ENCODE data around the gene NRP2. TPM values are rescaled to one million over a fixed set of nuclear protein-coding genes. Genes with fewer than 3 reads are reported as not detected.

The NRP2 gene
- total RNA-seq, 2 experiments from 2014 or later, result 0.35 to 2.6 TPM

DNA sequence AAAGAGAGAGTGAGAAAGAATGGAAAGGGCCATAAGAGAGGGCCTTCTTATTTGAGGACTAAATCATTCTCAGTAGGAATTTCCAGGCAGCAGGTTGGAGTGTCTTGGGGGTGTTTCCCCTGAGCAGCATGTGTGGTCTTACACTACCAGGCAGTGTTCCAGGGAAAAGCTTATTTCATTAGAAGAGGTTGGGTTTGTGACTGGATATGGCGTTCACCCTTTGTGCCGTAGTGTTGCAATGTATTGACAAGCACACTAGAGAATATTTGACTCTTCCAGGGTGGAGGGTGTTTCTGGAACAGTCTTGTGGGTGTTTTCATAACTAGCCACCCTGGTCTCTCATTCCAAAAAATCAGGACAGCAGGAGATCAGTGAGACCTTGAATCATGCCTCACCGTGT lies 105.5 kb downstream of the NRP2 start:
- Histone ChIP-seq H3K9me3 (ENCODE audit: low read length) (no peaks in the 10 kb centered on the region), H2AFZ (ENCODE audit: low read length) (no peak overlapping the region), H3K4me3 (ENCODE audit: low read depth, low read length, poor library complexity, severe bottlenecking) (no peak overlapping the region), H3K27ac (ENCODE audit: low read depth, low read length, poor library complexity, severe bottlenecking) (no peak overlapping the region), H3K9me2 (ENCODE audit: insufficient read depth, low read length) (no peaks in the 10 kb centered on the region), H3K4me2 (ENCODE audit: low read length) (no peak overlapping the region), H3K4me1 (ENCODE audit: insufficient read depth, low read length, poor library complexity, severe bottlenecking) (no peaks in the 10 kb centered on the region), H3K36me3 (ENCODE audit: insufficient read depth, low read length) (no peaks in the 10 kb centered on the region), H3K79me2 (ENCODE audit: insufficient read depth, low read depth, low read length) (no peaks in the 10 kb centered on the region), H4K20me1 (ENCODE audit: insufficient read depth, low read length) (no peaks in the 10 kb centered on the region)
- ChIA-PET POLR2A (interaction anchor here (0.6 kb wide), 1 partner anchor 117 kb away, joined by 4 read pairs; no protein-coding TSS in a partner anchor), CTCF (ENCODE audit: unreplicated experiment) (no interaction called here)
- no peak for DNase-seq (ENCODE audit: low spot score)
- BruUV-seq (replicated peaks), result no TSS peak
- intact Hi-C loops (cut with micrococcal nuclease; ENCODE audit: unreplicated experiment), result no loop called here
- no peak for TF ChIP-seq EZH2phosphoT487 (IDR thresholded peaks at IDR 0.05; ENCODE audit: borderline replicate concordance, low read depth, low read length)
- TF ChIP-seq, protein P1, sequence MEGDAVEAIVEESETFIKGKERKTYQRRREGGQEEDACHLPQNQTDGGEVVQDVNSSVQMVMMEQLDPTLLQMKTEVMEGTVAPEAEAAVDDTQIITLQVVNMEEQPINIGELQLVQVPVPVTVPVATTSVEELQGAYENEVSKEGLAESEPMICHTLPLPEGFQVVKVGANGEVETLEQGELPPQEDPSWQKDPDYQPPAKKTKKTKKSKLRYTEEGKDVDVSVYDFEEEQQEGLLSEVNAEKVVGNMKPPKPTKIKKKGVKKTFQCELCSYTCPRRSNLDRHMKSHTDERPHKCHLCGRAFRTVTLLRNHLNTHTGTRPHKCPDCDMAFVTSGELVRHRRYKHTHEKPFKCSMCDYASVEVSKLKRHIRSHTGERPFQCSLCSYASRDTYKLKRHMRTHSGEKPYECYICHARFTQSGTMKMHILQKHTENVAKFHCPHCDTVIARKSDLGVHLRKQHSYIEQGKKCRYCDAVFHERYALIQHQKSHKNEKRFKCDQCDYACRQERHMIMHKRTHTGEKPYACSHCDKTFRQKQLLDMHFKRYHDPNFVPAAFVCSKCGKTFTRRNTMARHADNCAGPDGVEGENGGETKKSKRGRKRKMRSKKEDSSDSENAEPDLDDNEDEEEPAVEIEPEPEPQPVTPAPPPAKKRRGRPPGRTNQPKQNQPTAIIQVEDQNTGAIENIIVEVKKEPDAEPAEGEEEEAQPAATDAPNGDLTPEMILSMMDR (conservative IDR thresholded peaks at IDR 0.05; ENCODE audit: low read length), result no peak

DNA sequence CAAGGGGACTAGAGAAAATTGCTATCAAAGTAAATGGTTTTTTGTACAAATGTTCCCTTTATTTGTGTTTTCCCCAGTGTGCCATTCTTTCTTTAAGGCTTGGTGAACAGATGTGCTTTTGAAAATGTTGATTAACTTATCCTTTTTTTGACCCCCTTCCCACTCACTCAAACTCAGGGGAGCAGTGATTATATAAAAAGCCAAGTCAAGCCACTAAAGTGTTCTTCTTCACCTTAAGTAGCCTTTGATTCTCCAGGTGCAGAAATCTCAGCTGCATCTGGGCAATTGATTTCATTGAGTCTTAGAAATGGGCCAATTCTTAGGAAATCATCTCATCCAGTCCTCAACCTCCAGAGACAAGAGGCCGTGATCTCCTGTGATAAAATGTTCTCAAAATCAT lies 107.6 kb downstream of the NRP2 start:
- POLR2A ChIA-PET, result no interaction called here
- Histone ChIP-seq H4K20me1 (ENCODE audit: insufficient read depth, low read length) (no peaks in the 10 kb centered on the region), H3K4me1 (ENCODE audit: insufficient read depth, low read length, poor library complexity, severe bottlenecking) (no peaks in the 10 kb centered on the region), H3K9me2 (ENCODE audit: insufficient read depth, low read length) (no peaks in the 10 kb centered on the region), H3K4me3 (ENCODE audit: low read depth, low read length, poor library complexity, severe bottlenecking) (no peak overlapping the region), H3K9me3 (ENCODE audit: low read length) (no peaks in the 10 kb centered on the region), H3K79me2 (ENCODE audit: insufficient read depth, low read depth, low read length) (no peaks in the 10 kb centered on the region), H3K36me3 (ENCODE audit: insufficient read depth, low read length) (no peaks in the 10 kb centered on the region), H3K27ac (ENCODE audit: low read depth, low read length, poor library complexity, severe bottlenecking) (no peak overlapping the region), H3K4me2 (ENCODE audit: low read length) (no peak overlapping the region), H2AFZ (ENCODE audit: low read length) (no peak overlapping the region)
- no TSS peak for BruUV-seq (replicated peaks)
- TF ChIP-seq, protein P1 (conservative IDR thresholded peaks at IDR 0.05; ENCODE audit: low read length), result no peak
- no peak for TF ChIP-seq EZH2phosphoT487 (IDR thresholded peaks at IDR 0.05; ENCODE audit: borderline replicate concordance, low read depth, low read length)
- CTCF ChIA-PET (ENCODE audit: unreplicated experiment), result no interaction called here
- no peak for DNase-seq (ENCODE audit: low spot score)
- intact Hi-C loops (cut with micrococcal nuclease; ENCODE audit: unreplicated experiment), result no loop called here

DNA sequence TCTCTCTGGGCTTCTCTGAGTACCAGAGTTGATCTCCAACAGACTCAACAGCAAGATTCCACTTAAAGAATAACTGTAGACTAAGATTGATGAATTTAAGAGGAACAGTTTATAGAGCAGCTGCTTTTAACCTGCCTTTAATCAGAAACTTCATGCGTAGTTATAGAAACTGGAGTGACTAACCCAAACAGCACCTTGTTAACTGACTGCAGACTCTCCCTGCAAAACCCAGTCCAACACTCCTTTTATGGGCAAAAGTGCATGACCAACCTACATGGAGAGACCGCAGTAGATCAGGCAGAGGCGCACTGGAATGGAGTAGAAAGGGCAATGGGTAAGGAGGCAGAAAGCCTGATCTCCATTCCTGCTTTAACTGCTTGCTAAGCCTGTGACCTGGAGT lies 110.6 kb downstream of the NRP2 start:
- Histone ChIP-seq H3K27ac (ENCODE audit: low read depth, low read length, poor library complexity, severe bottlenecking) (no peak overlapping the region), H3K9me3 (ENCODE audit: low read length) (no peaks in the 10 kb centered on the region), H3K4me2 (ENCODE audit: low read length) (no peak overlapping the region), H2AFZ (ENCODE audit: low read length) (no peak overlapping the region), H3K79me2 (ENCODE audit: insufficient read depth, low read depth, low read length) (no peaks in the 10 kb centered on the region), H3K4me3 (ENCODE audit: low read depth, low read length, poor library complexity, severe bottlenecking) (no peak overlapping the region), H4K20me1 (ENCODE audit: insufficient read depth, low read length) (no peaks in the 10 kb centered on the region), H3K9me2 (ENCODE audit: insufficient read depth, low read length) (no peaks in the 10 kb centered on the region), H3K4me1 (ENCODE audit: insufficient read depth, low read length, poor library complexity, severe bottlenecking) (no peaks in the 10 kb centered on the region), H3K36me3 (ENCODE audit: insufficient read depth, low read length) (no peaks in the 10 kb centered on the region)
- intact Hi-C loops (cut with micrococcal nuclease; ENCODE audit: unreplicated experiment), result no loop called here
- CTCF ChIA-PET (ENCODE audit: unreplicated experiment), result no interaction called here
- DNase-seq (ENCODE audit: low spot score), result no peak
- TF ChIP-seq, protein P1 (conservative IDR thresholded peaks at IDR 0.05; ENCODE audit: low read length), result no peak
- TF ChIP-seq EZH2phosphoT487 (IDR thresholded peaks at IDR 0.05; ENCODE audit: borderline replicate concordance, low read depth, low read length), result no peak
- POLR2A ChIA-PET, result no interaction called here
- BruUV-seq (replicated peaks), result no TSS peak
